Activated CD4-positive, alpha-beta T cell treated with anti-CD3 and anti-CD28 coated beads, Interleukin-10, Interleukin-2, amounts not matched to agents 100 ng/mL and 50 ng/mL, durations not matched to agents 16 hours and 8 hours (primary cell): ENCODE data around the gene UBL7.
"Not testable (repeated sequence)": the region's sequence is repeated elsewhere in the genome, so short reads cannot be mapped to it uniquely, and the experiment has no call there.

Experiments
- DNase-seq: peaks from one replicate; pipeline ENCODE4 v3.0.0-alpha.2; 2020

Gene UBL7

DNA sequence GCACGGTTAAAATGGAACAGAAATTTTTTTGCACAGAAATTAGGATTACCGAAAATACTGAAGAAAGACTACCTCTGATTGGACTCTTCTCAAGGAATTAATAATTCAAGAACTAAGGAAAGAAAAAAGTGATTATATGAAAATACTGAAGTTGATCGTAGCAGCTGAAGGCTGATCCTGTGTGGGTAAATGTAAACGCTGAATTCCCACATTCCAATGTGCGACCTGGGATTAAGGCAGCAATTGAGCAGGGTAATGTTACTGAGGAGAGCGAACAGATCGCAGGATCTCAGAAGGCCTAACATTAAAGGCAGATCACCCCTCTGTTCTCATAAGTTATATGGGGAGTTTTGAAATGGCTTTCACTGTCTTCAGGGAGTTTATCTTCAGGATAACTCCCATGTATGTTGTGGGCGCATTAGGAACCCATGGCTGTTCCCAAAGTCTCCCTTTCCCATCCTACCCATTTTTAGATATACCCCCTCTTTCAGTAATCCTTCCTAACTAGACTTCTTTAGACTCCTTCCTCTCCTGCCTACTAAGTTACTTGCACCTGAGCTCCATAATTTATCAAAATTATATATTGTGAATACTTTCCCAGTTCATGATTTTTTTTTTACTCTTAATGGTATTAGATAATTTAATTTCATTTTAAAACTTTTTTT lies 1.0 kb upstream of the UBL7 start:
- no peak for DNase-seq

DNA sequence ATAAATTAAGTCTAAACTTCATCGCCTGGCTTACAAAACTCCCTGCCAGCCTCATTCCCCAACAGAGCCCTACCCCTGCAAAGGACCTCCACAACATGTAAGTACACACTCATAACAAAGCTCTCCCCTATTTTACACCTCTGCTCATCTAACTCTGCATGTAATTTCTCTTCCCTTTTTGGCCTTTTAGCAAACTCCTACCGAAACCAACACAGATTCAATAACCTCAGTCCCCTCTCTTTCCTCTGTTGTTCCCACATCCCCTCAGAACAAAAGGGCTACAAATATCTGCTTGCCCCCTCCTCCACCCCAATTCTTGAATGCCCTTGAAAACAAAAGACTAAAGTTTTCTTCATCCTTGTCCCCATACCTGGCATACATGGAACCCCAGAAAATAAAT lies 662 bp downstream of the UBL7 start:
- DNase-seq, result peak; percentile 9

- not testable (repeated sequence) for DNase-seq
These were observed 1.2 kb downstream of the UBL7 start for GRCh38 chr15:74459798-74460197.

DNA sequence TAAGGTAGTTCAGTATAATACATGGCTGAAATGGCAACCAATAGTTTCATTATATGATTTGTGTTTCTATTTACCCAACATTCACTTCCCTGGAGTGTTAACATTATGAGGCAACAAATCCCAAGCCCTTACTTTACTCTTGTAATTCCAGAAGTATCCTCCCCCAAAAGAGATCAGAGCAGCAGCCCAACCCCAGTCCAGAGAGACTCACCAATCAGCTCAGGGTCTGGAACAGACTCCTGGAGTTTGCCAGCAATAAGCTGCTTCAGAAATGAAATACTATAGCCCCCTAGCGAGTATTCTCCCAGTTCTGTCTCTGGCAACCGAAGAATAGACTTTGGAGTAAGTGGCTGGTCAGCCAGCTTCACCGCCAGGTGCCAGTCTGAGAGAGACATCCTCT lies 2.5 kb downstream of the UBL7 start:
- no peak for DNase-seq

- DNase-seq, result not testable (repeated sequence)
These were observed 3.9 kb downstream of the UBL7 start for GRCh38 chr15:74457036-74457435.

DNA sequence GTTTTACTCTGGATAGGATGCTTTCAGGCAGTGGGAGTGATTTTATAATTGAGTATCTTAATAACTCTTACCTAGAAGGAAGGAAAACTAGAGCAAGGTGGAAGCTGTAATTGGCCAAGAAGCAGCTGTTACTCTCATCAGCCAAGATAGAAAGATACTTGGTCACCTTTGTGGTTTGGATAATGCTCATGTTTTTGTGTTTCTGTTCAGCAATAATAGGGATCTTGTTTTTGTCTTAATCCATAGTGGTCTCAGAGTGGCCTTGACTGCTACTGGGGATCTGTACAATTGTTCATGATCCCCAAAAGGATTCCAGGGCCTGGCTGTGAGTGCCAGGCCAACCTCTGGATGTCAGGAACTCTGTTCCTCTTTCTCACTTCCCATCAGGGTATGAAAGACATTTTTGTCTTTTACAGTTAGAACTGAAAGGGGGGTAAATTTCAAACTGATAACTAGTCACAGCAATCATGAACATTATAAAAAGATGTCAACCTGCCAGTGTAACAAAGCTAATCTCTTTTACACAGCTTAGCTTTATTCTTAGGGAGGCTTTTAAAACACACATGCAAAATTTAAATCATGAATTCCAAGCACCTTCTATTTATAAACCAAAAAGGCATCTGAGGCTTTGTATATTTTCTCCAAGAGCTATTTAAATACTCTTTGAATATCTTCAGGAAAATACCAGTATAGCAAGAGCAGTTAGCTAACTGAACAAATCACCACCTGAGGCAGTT lies 6.0 kb downstream of the UBL7 start:
- no peak for DNase-seq

GRCh38 chr15:74453925-74454763 lies 6.8 kb downstream of the UBL7 start:
- DNase-seq, result no peak

- no peak for DNase-seq
These were observed 8.8 kb downstream of the UBL7 start for GRCh38 chr15:74451861-74452835.

DNA sequence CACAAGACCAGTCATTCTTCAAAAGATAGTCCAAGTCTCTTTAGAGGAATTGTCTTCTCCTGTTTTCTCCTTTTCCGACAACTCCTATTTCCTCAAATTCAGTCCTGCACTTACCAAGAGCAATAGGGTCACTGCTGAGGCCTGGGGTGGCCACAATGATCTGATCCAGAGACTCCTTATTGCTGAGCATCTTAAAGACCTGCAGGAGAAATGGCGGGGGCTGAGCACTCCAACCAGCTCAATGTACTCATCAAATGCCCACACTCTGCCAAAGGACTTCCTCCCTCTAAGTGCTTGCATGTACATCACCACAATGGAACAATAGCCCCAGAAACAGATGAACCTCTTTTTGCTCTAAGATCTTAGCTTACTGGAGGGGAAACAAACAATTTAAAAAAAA lies 9.6 kb downstream of the UBL7 start:
- DNase-seq, result no peak

GRCh38 chr15:74449643-74450205 lies 11.2 kb downstream of the UBL7 start:
- DNase-seq, result no peak

DNA sequence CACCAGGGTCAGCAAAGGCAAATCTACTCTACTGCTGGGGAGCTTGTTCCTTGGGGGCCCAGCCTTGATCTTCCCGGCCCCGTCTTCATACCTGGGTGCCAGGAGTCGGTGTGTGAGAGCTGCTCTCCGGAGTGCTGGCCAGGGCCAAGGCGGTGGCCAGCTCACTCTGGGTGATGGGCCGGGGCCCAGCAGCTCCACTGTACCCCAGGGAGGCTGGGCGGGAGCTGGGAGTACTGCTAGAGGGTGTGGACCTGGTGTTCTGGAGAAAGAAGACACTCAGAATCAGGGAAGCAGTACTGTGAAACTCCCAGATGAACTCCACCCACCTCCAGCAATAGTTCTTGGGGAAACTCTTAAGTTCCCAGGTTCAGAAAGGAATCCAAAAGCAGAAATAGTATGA lies 11.9 kb downstream of the UBL7 start:
- no peak for DNase-seq

- DNase-seq, result no peak
These were observed 14.9 kb downstream of the UBL7 start for GRCh38 chr15:74445816-74446763.

GRCh38 chr15:74444106-74445062 lies 16.6 kb downstream of the UBL7 start:
- no peak for DNase-seq

DNA sequence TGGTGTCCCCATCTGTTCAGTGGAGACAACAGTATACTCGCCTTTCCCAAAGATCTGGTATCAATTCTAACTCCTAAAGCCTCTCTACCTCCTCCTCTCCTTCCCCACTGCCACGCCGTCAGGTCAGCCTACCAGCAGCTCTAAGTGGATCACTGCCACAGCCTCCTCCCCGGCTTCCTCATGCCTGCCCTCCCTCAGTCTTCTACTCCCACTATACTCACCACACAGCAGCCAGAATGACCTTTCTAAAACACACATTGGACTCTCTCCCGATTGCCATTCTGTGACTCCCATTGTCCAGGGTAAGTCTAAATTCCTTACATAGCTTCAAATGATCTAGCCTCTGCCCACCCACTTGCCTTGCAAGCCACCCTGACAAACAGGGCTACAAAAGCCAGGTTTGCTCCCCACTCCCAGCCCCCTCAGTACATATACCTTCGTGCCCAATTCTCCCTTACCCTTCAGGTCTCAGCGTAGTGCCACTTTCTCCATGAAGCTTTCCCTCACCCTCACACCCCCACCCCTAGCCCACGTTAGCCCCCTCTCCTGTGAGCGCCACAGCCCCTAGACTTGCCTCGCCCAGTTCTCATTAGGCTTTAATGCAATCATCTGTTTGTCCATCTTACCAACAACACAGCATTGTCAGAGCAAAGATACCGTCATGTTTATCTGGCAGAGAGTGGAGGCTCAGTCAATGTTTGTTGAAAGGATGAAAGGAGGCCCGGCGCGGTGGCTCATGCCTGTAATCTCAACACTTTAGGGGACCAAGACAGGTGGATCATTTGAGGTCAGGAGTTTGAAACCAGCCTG lies 17.7 kb downstream of the UBL7 start:
- no peak for DNase-seq

GRCh38 chr15:74442604-74443003 lies 18.4 kb downstream of the UBL7 start:
- DNase-seq, result no peak

- no peak for DNase-seq
These were observed 18.9 kb downstream of the UBL7 start for GRCh38 chr15:74442063-74442462.

DNA sequence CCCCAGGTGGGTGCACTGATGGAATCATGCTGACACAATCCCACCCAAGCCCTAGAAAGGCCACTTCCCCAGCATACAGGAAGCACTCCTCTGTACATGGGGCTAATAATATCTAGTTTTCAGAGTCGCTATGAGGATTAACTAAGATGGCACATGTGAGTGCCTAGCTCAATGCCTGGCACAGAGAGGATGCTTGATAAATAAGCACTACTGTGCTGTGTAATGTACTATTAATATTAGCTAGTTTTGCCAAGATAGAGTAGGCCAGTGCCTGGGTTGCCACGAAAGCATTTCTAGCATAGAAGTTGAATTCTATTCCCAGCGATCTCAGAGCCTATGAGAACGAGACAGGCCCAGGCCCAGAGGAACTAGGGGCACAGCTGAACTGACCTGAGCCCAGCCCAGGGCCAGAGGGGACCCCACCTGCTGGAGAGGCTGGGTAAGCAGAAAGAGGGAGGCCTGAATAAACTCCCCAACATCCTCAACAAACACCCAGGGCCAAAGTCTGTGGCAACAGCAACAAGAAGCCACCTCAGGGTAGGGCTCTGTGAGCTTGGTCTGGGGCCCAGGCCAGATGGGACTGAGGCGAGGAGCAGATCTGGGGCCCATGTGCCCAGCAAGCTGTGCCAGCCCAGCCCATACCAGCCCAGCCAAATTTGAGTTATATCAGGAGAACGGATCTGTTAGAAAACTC lies 19.6 kb downstream of the UBL7 start:
- no peak for DNase-seq

DNA sequence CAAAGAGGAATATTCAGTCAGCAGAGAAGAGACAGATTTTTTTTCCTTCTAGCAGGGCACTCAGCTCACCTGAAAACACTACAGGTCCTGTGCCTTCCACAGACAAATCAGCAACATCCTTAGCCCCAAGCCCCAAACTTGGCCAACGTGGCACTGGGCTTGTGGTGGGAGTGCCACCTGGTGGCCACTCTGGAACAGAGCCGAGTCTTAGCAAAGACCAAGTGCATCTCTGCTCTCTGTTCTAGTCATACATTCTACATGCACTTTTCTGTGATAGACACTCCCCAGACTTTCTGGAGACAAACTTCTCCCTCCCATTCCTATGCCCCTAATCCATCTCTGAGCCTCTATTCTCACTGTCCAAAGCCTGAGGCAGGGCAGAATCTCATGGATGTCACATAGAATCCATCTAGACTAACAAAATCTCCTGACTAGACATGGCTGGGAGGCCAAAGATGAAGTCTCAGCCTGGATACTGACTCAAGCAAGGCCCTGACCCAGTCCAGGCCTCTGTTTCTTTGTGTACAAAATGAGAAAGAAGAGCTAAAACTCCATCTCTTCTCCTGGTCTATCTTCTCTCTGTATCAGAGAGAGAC lies 22.1 kb downstream of the UBL7 start:
- peak; percentile 86 for DNase-seq
